GM12878 (cell line): ENCODE results near the gene ADAMTSL2. TPM values are rescaled to one million over a fixed set of nuclear protein-coding genes. Genes with fewer than 3 reads are reported as not detected.

Source experiments
- ATAC-seq: fragments of 200-7000 bp; cut with Tn5 transposase; 3 replicates; pipeline ENCODE4 v1.9.1; 2020; ENCODE audit warnings: mild to moderate bottlenecking, moderate library complexity
- BruUV-seq: library from RNA; stranded (reverse); fragments of 400-500 nt; replicated peaks from 2 replicates; lab custom pipeline; 2021; lab: Mats Ljungman, UMichigan
- CTCF ChIA-PET: fragments of 300-600 bp; sonication (Branson Sonifier 250); formaldehyde crosslinking; extraction: SDS; loops from one replicate; lab custom pipeline; 2021; ENCODE audit warnings: inconsistent platforms; lab: Yijun Ruan, JAX
- POLR2A ChIA-PET: fragments of 350-600 bp; formaldehyde crosslinking; extraction: SDS; loops from one replicate; lab custom pipeline; 2021; ENCODE audit warnings: inconsistent platforms; lab: Charles Lee
- RAD21 ChIA-PET: fragments of 300-600 bp; sonication (Branson Sonifier 250); formaldehyde crosslinking; loops from one replicate; lab custom pipeline; 2023; ENCODE audit warnings: antibody characterized with exemption; ENCODE audit not compliant: unreplicated experiment; lab: Charles Lee
- SMC1A ChIA-PET: fragments of 300-600 bp; sonication (Branson Sonifier 250); formaldehyde crosslinking; loops from one replicate; lab custom pipeline; 2023; ENCODE audit not compliant: unreplicated experiment, uncharacterized antibody; lab: Charles Lee
- DNase-seq: peaks from one replicate; pipeline ENCODE4 v3.0.0-alpha.2; 2011; ENCODE audit warnings: low read depth, low spot score
- FAIRE-seq: peaks from 3 replicates; lab custom pipeline; 2011; peaks lifted over from hg19 to GRCh38; lab: Jason Lieb, UNC
- H2AFZ ChIP-seq: 2 replicates; pipeline ENCODE4 v1.6.0; 2011; ENCODE audit warnings: low read depth, low read length, control low read depth; ENCODE audit not compliant: control insufficient read depth
- H3K27ac ChIP-seq: 2 replicates; pipeline ENCODE4 v1.5.1; 2011; ENCODE audit warnings: control low read depth; ENCODE audit not compliant: control insufficient read depth, insufficient read depth
- H3K27me3 ChIP-seq, 2 experiments: replicated peaks in 1 of 2; 2 replicates each; pipeline versions ENCODE4 v1.6.0 to v1.6.1; 2011; ENCODE audit warnings: low read length in 1 of 2; ENCODE audit not compliant: control insufficient read depth in 2 of 2, insufficient read depth in 2 of 2
- H3K36me3 ChIP-seq, 2 experiments: 2 replicates each; pipeline ENCODE4 v1.5.1; 2011; ENCODE audit warnings: low read length in 1 of 2; ENCODE audit not compliant: control insufficient read depth in 2 of 2, insufficient read depth in 2 of 2
- H3K4me1 ChIP-seq: 2 replicates; pipeline ENCODE4 v1.6.1; 2011; ENCODE audit warnings: mild to moderate bottlenecking, low read length, moderate library complexity, mixed read lengths; ENCODE audit not compliant: control insufficient read depth, insufficient read depth
- H3K4me2 ChIP-seq: 2 replicates; pipeline ENCODE4 v1.6.0; 2011; ENCODE audit warnings: control low read depth; ENCODE audit not compliant: control insufficient read depth, insufficient read depth
- H3K4me3 ChIP-seq: fragments of 200-600 bp; sonication (generic); 2 replicates; pipeline ENCODE4 v1.5.1; 2016
- H3K79me2 ChIP-seq: 2 replicates; pipeline ENCODE4 v1.6.0; 2011; ENCODE audit warnings: low read length; ENCODE audit not compliant: control insufficient read depth, insufficient read depth
- H3K9ac ChIP-seq: 2 replicates; pipeline ENCODE4 v1.8.0; 2011; ENCODE audit warnings: low read length, control low read depth, mixed read lengths; ENCODE audit not compliant: control insufficient read depth, insufficient read depth
- H3K9me3 ChIP-seq: replicated peaks from 3 replicates; pipeline ENCODE4 v1.5.1; 2011; ENCODE audit warnings: mild to moderate bottlenecking, low read length; ENCODE audit not compliant: control insufficient read depth, insufficient read depth
- H4K20me1 ChIP-seq: 2 replicates; pipeline ENCODE4 v1.6.0; 2011; ENCODE audit not compliant: control insufficient read depth, insufficient read depth
- CREB1 ChIP-seq: IDR thresholded peaks from 2 replicates; pipeline ENCODE4 v1.6.1; 2012; ENCODE audit warnings: low read depth, mild to moderate bottlenecking, inconsistent platforms
- EED ChIP-seq: sonication (generic); IDR thresholded peaks from 2 replicates; pipeline ENCODE4 v1.6.1; 2016; ENCODE audit warnings: antibody characterized with exemption, low read depth
- HDAC2 ChIP-seq: fragments of 200-600 bp; sonication (generic); IDR thresholded peaks from 2 replicates; pipeline ENCODE4 v1.6.1; 2017
- JUNB ChIP-seq: IDR thresholded peaks from 2 replicates; pipeline ENCODE4 v1.6.1; 2016; ENCODE audit warnings: antibody characterized with exemption, mild to moderate bottlenecking
- MAX ChIP-seq: IDR thresholded peaks from 2 replicates; pipeline ENCODE4 v1.6.1; 2012; ENCODE audit warnings: low read depth, low read length, improper control_type of control experiment
- MYB ChIP-seq: fragments of 150-350 bp; IDR thresholded peaks from 2 replicates; pipeline ENCODE4 v1.6.1; 2014; ENCODE audit warnings: mild to moderate bottlenecking, low read depth, low read length, borderline replicate concordance
- NFYB ChIP-seq: IDR thresholded peaks from 2 replicates; pipeline ENCODE4 v1.6.1; 2011; ENCODE audit warnings: low read depth, mild to moderate bottlenecking, low read length, improper control_type of control experiment, moderate library complexity; ENCODE audit not compliant: insufficient read depth
- PAX5 ChIP-seq: IDR thresholded peaks from 2 replicates; pipeline ENCODE4 v1.6.1; 2011; ENCODE audit warnings: low read depth, low read length, borderline replicate concordance
- SRF ChIP-seq, 2 experiments: IDR thresholded peaks; 2 replicates each; pipeline ENCODE4 v1.6.1; 2011; ENCODE audit warnings: low read depth in 2 of 2, low read length in 2 of 2, mild to moderate bottlenecking in 1 of 2, moderate library complexity in 1 of 2
- TARDBP ChIP-seq: IDR thresholded peaks from 2 replicates; pipeline ENCODE4 v1.6.1; 2016; ENCODE audit warnings: borderline replicate concordance
- WGBS: methylation state at CpG from one replicate; pipeline ENCODE4 v1.1.6; 2016; ENCODE audit warnings: low lambda C conversion rate; ENCODE audit not compliant: insufficient replicate concordance, insufficient coverage; ENCODE audit errors: missing lambda C conversion rate; 5-methylcytosine and 5-hydroxymethylcytosine counted together
- in situ Hi-C: fragments of 300-500 bp; cut with MboI; formaldehyde crosslinking; loops from 9 replicates; pipeline ENCODE4 v1.14.3; 2018; ENCODE audit warnings: mixed read lengths
- intact Hi-C: fragments of 100-400 bp; cut with micrococcal nuclease; formaldehyde crosslinking; loops from one replicate; pipeline ENCODE4 v1.14.2; 2022; ENCODE audit not compliant: unreplicated experiment
- polyA plus RNA-seq, 11 experiments: library from polyadenylated mRNA; depleted of rRNA in 4 of 11; unstranded in 6 of 11; stranded (reverse) in 5 of 11; fragments of >200 nt; fragmentation: Nextera tagmentation in 4 of 11; fragmentation: Illumina TruSeq in 1 of 11; extraction: Ambion mirVana in 4 of 11; extraction: Trizol in 1 of 11; gene quantifications; 1 replicate in 1 of 11; 2 replicates in 10 of 11; pipeline versions ENCODE4 v1.2.1 to v1.2.3, GENCODE V29; 2011 to 2016; ENCODE audit warnings: inconsistent platforms in 2 of 11, missing spikeins in 2 of 11, low read depth in 1 of 11
- total RNA-seq, 4 experiments: library from RNA; depleted of rRNA in 3 of 4; stranded (reverse); fragments of >200 nt in 3 of 4; fragmentation: Illumina TruSeq in 1 of 4; extraction: Trizol in 1 of 4; gene quantifications; 2 replicates each; pipeline versions ENCODE4 v1.2.1 to v1.2.3, GENCODE V29; 2013 to 2021

The ADAMTSL2 gene
- total and polyA plus RNA-seq, 10 of the 15 experiments (the other 5 are each of a cell fraction or from before 2014, with no cell fraction given) = 0.07 TPM; not detected in 9

DNA sequence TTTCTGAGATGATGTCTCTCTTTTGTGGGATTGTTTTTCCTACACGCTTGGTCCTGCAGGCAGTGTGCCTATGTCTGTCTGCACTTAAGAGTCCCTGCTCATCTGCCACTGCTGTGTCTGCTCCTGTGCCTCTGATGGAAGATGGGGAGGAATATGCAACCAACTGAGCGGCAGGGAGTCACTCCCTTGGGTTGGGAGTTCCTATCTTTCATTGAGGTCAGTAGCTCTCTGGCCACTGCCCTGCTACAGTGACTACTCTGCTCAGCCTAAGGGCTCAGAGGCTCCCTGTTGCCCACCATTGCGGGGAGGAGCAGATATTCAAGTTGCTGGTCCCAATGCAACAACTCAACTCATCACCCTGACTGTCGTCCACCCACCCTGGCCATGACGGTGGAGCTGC is 88.1 kb downstream of the ADAMTSL2 start:
- BruUV-seq = no TSS peak
- no peak for DNase-seq
- Histone ChIP-seq H3K27ac (no peak overlapping the region), H2AFZ (no peak overlapping the region), H4K20me1 (no peaks in the 10 kb centered on the region)
- SMC1A ChIA-PET = no interaction called here
- TF ChIP-seq SRF (IDR thresholded peaks at IDR 0.05; ENCODE audit: low read depth in 2 of 2, low read length in 2 of 2) (no peak), MAX (no peak), JUNB (no peak), NFYB (no peak), EED (no peak), MYB (no peak), CREB1 (no peak), PAX5 (no peak), TARDBP (no peak), HDAC2 (no peak)
- TF ChIP-seq, all 136 proteins: peak for 0
- ChIA-PET POLR2A (no interaction called here), CTCF (no interaction called here), RAD21 (no interaction called here)
- Histone ChIP-seq H3K9me3 (no peaks in the 10 kb centered on the region; the same call in 2 of the 3 replicates), H3K4me1 (peaks cover 6% of the 10 kb centered on the region; the same call in 1 of the 2 replicates), H3K4me3 (no peak overlapping the region), H3K4me2 (no peak overlapping the region), H3K36me3 (no peaks in the 10 kb centered on the region), H3K79me2 (no peaks in the 10 kb centered on the region), H3K27me3 (peaks cover 0 to 2% of the 10 kb centered on the region in 2 experiments; a peak in 3 of 4 replicates), H3K9ac (no peak overlapping the region)
- FAIRE-seq = no peak
- in situ Hi-C loops = no loop called here
- no peak for ATAC-seq
- intact Hi-C loops = no loop called here
- WGBS = 35% methylated on average over 5 of the region's 5 CpGs

Other genes with a start within 250 kb of the ADAMTSL2 start
Only the 7 nearest of the 15 such genes appear.
- gene REXO4, start 116.7 kb upstream of the ADAMTSL2 start, total RNA-seq (2014; rRNA removed) = 31.5 and 33.3 TPM in 2 replicates
- gene REXO4, start 116.7 kb upstream of the ADAMTSL2 start, total RNA-seq (2014; rRNA removed; fragmentation: Illumina TruSeq; extraction: Trizol) = 16.5 and 20.9 TPM in 2 replicates
- gene REXO4, start 116.7 kb upstream of the ADAMTSL2 start, total RNA-seq (2021) = 42.1 and 43.9 TPM in 2 replicates
- gene REXO4, start 116.7 kb upstream of the ADAMTSL2 start, polyA plus RNA-seq (2011; rRNA removed) = 23.8 and 27.7 TPM in 2 replicates
- 16.4 and 24.8 TPM in 2 replicates for gene REXO4, start 116.7 kb upstream of the ADAMTSL2 start, polyA plus RNA-seq (2014; fragmentation: Illumina TruSeq; extraction: Trizol)
- 1 to 10 TPM; 2.7 to 8.4 TPM for gene REXO4, start 116.7 kb upstream of the ADAMTSL2 start, polyA plus RNA-seq (2014; fragmentation: Nextera tagmentation; extraction: Ambion mirVana)
- 37.9 and 39.6 TPM in 2 replicates for gene REXO4, start 116.7 kb upstream of the ADAMTSL2 start, polyA plus RNA-seq (2014; rRNA removed)
- 10 to 100 TPM; 34.0 to 38.9 TPM for gene REXO4, start 116.7 kb upstream of the ADAMTSL2 start, polyA plus RNA-seq (2016; fragmentation: Nextera tagmentation; extraction: Ambion mirVana)
- 0.28 and 0.33 TPM in 2 replicates for gene ADAMTS13, start 112.3 kb upstream of the ADAMTSL2 start, total RNA-seq (2014; rRNA removed)
- 0.18 and 0.28 TPM in 2 replicates for gene ADAMTS13, start 112.3 kb upstream of the ADAMTSL2 start, total RNA-seq (2014; rRNA removed; fragmentation: Illumina TruSeq; extraction: Trizol)
- 1.2 and 2.0 TPM in 2 replicates for gene ADAMTS13, start 112.3 kb upstream of the ADAMTSL2 start, total RNA-seq (2021)
- gene ADAMTS13, start 112.3 kb upstream of the ADAMTSL2 start, polyA plus RNA-seq (2011; rRNA removed) = 0.82 and 1.7 TPM in 2 replicates
- gene ADAMTS13, start 112.3 kb upstream of the ADAMTSL2 start, polyA plus RNA-seq (2014; fragmentation: Illumina TruSeq; extraction: Trizol) = 0.22 and 0.28 TPM in 2 replicates
- gene ADAMTS13, start 112.3 kb upstream of the ADAMTSL2 start, polyA plus RNA-seq (2014; fragmentation: Nextera tagmentation; extraction: Ambion mirVana) = under 1 TPM; 0.08 to 0.15 TPM
- 1.2 and 2.4 TPM in 2 replicates for gene ADAMTS13, start 112.3 kb upstream of the ADAMTSL2 start, polyA plus RNA-seq (2014; rRNA removed)
- gene ADAMTS13, start 112.3 kb upstream of the ADAMTSL2 start, polyA plus RNA-seq (2016; fragmentation: Nextera tagmentation; extraction: Ambion mirVana) = under 1 TPM; 0.28 to 0.37 TPM
- gene CACFD1, start 74.7 kb upstream of the ADAMTSL2 start, total RNA-seq (2014; rRNA removed) = 1.6 and 2.3 TPM in 2 replicates
- gene CACFD1, start 74.7 kb upstream of the ADAMTSL2 start, total RNA-seq (2014; rRNA removed; fragmentation: Illumina TruSeq; extraction: Trizol) = 0.45 and 0.64 TPM in 2 replicates
- 2.7 and 4.0 TPM in 2 replicates for gene CACFD1, start 74.7 kb upstream of the ADAMTSL2 start, total RNA-seq (2021)
- 2.7 and 5.8 TPM in 2 replicates for gene CACFD1, start 74.7 kb upstream of the ADAMTSL2 start, polyA plus RNA-seq (2011; rRNA removed)
- 0.14 and 0.35 TPM in 2 replicates for gene CACFD1, start 74.7 kb upstream of the ADAMTSL2 start, polyA plus RNA-seq (2014; fragmentation: Illumina TruSeq; extraction: Trizol)
- gene CACFD1, start 74.7 kb upstream of the ADAMTSL2 start, polyA plus RNA-seq (2014; fragmentation: Nextera tagmentation; extraction: Ambion mirVana) = under 1 TPM in 1 of 2 experiments, not detected in 1; 0.09 TPM
- 1.4 and 3.6 TPM in 2 replicates for gene CACFD1, start 74.7 kb upstream of the ADAMTSL2 start, polyA plus RNA-seq (2014; rRNA removed)
- gene CACFD1, start 74.7 kb upstream of the ADAMTSL2 start, polyA plus RNA-seq (2016; fragmentation: Nextera tagmentation; extraction: Ambion mirVana) = 1 to 10 TPM in 1 of 2 experiments, under 1 TPM in 1; 0.98 to 1.4 TPM
- gene SLC2A6, start 55.6 kb upstream of the ADAMTSL2 start, total RNA-seq (2014; rRNA removed) = 30.4 and 32.4 TPM in 2 replicates
- gene SLC2A6, start 55.6 kb upstream of the ADAMTSL2 start, total RNA-seq (2014; rRNA removed; fragmentation: Illumina TruSeq; extraction: Trizol) = 8.3 and 9.4 TPM in 2 replicates
- 34.1 and 36.4 TPM in 2 replicates for gene SLC2A6, start 55.6 kb upstream of the ADAMTSL2 start, total RNA-seq (2021)
- 4.3 and 11.7 TPM in 2 replicates for gene SLC2A6, start 55.6 kb upstream of the ADAMTSL2 start, polyA plus RNA-seq (2011; rRNA removed)
- 4.3 and 6.6 TPM in 2 replicates for gene SLC2A6, start 55.6 kb upstream of the ADAMTSL2 start, polyA plus RNA-seq (2014; fragmentation: Illumina TruSeq; extraction: Trizol)
- gene SLC2A6, start 55.6 kb upstream of the ADAMTSL2 start, polyA plus RNA-seq (2014; fragmentation: Nextera tagmentation; extraction: Ambion mirVana) = 1 to 10 TPM; 1.1 to 6.1 TPM
- gene SLC2A6, start 55.6 kb upstream of the ADAMTSL2 start, polyA plus RNA-seq (2014; rRNA removed) = 37.9 and 44.7 TPM in 2 replicates
- gene SLC2A6, start 55.6 kb upstream of the ADAMTSL2 start, polyA plus RNA-seq (2016; fragmentation: Nextera tagmentation; extraction: Ambion mirVana) = 10 to 100 TPM; 24.8 to 28.0 TPM
- gene MYMK, start 9.7 kb upstream of the ADAMTSL2 start, total RNA-seq (2014; rRNA removed) = not detected in 2 replicates
- gene MYMK, start 9.7 kb upstream of the ADAMTSL2 start, total RNA-seq (2014; rRNA removed; fragmentation: Illumina TruSeq; extraction: Trizol) = not detected in 2 replicates
- not detected in 2 replicates for gene MYMK, start 9.7 kb upstream of the ADAMTSL2 start, total RNA-seq (2021)
- not detected in 2 replicates for gene MYMK, start 9.7 kb upstream of the ADAMTSL2 start, polyA plus RNA-seq (2011; rRNA removed)
- gene MYMK, start 9.7 kb upstream of the ADAMTSL2 start, polyA plus RNA-seq (2014; fragmentation: Illumina TruSeq; extraction: Trizol) = not detected in 2 replicates
- gene MYMK, start 9.7 kb upstream of the ADAMTSL2 start, polyA plus RNA-seq (2014; fragmentation: Nextera tagmentation; extraction: Ambion mirVana) = not detected
- gene MYMK, start 9.7 kb upstream of the ADAMTSL2 start, polyA plus RNA-seq (2014; rRNA removed) = not detected in 2 replicates
- gene MYMK, start 9.7 kb upstream of the ADAMTSL2 start, polyA plus RNA-seq (2016; fragmentation: Nextera tagmentation; extraction: Ambion mirVana) = not detected
- gene FAM163B, start 74.7 kb downstream of the ADAMTSL2 start, total RNA-seq (2014; rRNA removed) = not detected in 2 replicates
- not detected in 2 replicates for gene FAM163B, start 74.7 kb downstream of the ADAMTSL2 start, total RNA-seq (2014; rRNA removed; fragmentation: Illumina TruSeq; extraction: Trizol)
- not detected in 2 replicates for gene FAM163B, start 74.7 kb downstream of the ADAMTSL2 start, total RNA-seq (2021)
- gene FAM163B, start 74.7 kb downstream of the ADAMTSL2 start, polyA plus RNA-seq (2011; rRNA removed) = not detected in 2 replicates
- gene FAM163B, start 74.7 kb downstream of the ADAMTSL2 start, polyA plus RNA-seq (2014; fragmentation: Illumina TruSeq; extraction: Trizol) = not detected in 2 replicates
- not detected for gene FAM163B, start 74.7 kb downstream of the ADAMTSL2 start, polyA plus RNA-seq (2014; fragmentation: Nextera tagmentation; extraction: Ambion mirVana)
- not detected in 2 replicates for gene FAM163B, start 74.7 kb downstream of the ADAMTSL2 start, polyA plus RNA-seq (2014; rRNA removed)
- not detected for gene FAM163B, start 74.7 kb downstream of the ADAMTSL2 start, polyA plus RNA-seq (2016; fragmentation: Nextera tagmentation; extraction: Ambion mirVana)
- 0.05 TPM in 1 of 2 replicates, not detected in the other for gene DBH, start 101.7 kb downstream of the ADAMTSL2 start, total RNA-seq (2014; rRNA removed)
- not detected in 2 replicates for gene DBH, start 101.7 kb downstream of the ADAMTSL2 start, total RNA-seq (2014; rRNA removed; fragmentation: Illumina TruSeq; extraction: Trizol)
- not detected in 2 replicates for gene DBH, start 101.7 kb downstream of the ADAMTSL2 start, total RNA-seq (2021)
- gene DBH, start 101.7 kb downstream of the ADAMTSL2 start, polyA plus RNA-seq (2011; rRNA removed) = not detected in 2 replicates
- gene DBH, start 101.7 kb downstream of the ADAMTSL2 start, polyA plus RNA-seq (2014; fragmentation: Illumina TruSeq; extraction: Trizol) = not detected in 2 replicates
- not detected for gene DBH, start 101.7 kb downstream of the ADAMTSL2 start, polyA plus RNA-seq (2014; fragmentation: Nextera tagmentation; extraction: Ambion mirVana)
- gene DBH, start 101.7 kb downstream of the ADAMTSL2 start, polyA plus RNA-seq (2014; rRNA removed) = not detected in 2 replicates
- not detected for gene DBH, start 101.7 kb downstream of the ADAMTSL2 start, polyA plus RNA-seq (2016; fragmentation: Nextera tagmentation; extraction: Ambion mirVana)